GM21390 (cell line): ENCODE results near the gene STT3B.
A peak's percentile ranks its signal among the peaks of the same experiment; 100 is the strongest.

Experiments used
- ATAC-seq: cut with Tn5 transposase; IDR thresholded peaks from one replicate; pipeline ENCODE4 v1.9.1; 2021; ENCODE audit not compliant: unreplicated experiment

Gene STT3B

DNA sequence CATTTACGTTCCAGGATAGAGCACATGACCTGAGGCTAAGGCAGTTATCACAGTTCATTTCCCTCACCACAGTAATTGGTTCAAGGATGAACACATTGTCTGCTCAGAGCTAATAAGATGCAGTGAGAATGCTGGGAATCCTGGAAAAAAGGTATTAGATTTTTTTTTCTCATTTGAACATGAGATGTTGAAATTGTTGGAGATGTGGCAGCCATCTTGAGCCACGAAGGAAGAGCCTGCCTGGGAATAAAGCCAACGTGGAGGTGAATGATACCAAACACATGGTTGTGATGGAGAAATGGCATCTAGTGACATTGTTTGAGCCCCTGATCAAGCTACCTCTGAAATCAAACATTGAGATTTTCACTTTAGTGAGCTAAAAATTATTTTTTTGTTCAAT lies 16.0 kb upstream of the STT3B start:
- ATAC-seq: no peak

- ATAC-seq: no peak
These were observed 11.3 kb upstream of the STT3B start for GRCh38 chr3:31521468-31521867.

DNA sequence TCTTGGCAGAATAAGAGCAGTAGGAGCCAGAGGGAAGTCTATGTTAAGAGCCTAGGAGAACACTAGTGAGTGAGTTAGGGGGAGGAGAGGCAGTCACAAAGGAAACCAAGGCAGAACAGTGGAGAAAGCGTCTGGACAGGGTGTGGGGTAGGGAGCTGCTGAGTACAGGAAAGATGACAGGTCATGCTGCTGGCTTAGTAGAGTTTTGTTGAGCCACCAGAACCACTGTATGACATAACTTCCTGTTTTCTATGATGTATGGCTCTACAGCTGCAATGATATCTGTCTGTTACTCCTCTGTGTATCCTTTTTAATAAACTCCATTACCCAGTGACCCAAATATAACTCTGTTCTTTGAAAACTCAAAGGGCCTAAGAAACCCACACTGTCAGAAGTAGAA lies 10.6 kb upstream of the STT3B start:
- peak; percentile 64 for ATAC-seq

DNA sequence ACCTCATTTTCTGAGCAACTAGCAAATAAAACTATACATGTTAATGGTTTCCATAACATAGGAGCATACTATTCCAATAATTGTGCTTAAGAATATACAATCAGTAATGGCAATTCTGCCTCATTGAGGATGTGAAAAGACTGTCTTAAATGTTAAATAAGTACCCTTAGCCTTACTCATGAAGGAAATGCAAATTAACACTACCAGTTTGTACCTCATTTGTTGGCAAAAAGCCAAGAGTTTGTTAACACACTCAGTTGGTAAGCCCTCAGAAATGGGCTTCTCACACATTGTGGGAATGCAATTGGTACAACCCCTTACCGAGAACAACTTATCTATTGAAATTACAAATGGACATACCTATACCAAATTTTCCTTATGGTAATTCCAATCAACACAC lies 9.2 kb upstream of the STT3B start:
- no peak for ATAC-seq

- no peak for ATAC-seq
These were observed 7.2 kb upstream of the STT3B start for GRCh38 chr3:31525532-31525931.

- no peak for ATAC-seq
These were observed 3.3 kb upstream of the STT3B start for GRCh38 chr3:31529421-31529820.

- ATAC-seq: no peak
These were observed 2.4 kb upstream of the STT3B start for GRCh38 chr3:31530039-31530959.

DNA sequence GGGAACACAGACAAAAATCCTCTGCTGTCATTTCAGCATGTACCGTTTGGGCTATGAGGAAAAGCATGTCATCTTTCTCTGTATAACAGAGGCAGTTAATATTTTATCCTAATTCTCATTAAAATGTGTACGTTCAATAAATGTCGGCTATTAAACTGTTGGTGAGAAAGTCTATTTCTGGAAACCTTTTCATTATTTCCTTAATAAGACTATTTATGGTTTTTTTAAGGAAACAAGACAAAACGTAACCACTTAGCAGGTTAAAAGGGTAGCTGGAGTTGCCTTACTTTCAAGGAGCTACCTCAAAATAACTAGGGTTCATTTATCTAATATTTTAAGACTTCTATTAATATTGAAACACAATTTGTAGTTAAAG lies 1.8 kb upstream of the STT3B start:
- ATAC-seq: no peak

DNA sequence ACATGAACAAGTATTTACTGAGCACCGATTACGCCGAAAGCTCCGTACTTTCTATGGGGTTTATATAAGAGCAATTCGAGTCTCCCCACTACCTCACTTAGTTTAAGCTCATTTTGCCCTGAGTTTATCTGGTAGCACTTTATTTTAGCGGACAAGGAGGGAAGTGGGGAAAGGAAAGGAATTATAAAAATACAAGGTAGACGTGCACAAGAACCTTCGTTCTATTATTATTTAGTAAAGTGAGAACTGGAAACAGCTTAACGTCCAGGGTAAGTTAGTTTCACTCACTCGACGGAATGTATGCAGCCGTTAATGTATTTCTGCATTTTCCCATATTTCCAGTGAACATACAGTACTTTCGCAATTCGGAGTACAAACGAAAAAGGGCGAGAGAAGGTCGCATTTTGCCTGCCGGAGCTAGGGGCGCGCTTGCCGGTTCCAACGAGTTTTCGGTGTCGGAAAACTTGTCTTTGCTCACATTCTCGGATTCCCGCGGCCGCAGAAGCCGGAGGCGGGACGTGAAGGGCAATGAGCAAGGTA lies 1.2 kb upstream of the STT3B start:
- ATAC-seq: no peak

DNA sequence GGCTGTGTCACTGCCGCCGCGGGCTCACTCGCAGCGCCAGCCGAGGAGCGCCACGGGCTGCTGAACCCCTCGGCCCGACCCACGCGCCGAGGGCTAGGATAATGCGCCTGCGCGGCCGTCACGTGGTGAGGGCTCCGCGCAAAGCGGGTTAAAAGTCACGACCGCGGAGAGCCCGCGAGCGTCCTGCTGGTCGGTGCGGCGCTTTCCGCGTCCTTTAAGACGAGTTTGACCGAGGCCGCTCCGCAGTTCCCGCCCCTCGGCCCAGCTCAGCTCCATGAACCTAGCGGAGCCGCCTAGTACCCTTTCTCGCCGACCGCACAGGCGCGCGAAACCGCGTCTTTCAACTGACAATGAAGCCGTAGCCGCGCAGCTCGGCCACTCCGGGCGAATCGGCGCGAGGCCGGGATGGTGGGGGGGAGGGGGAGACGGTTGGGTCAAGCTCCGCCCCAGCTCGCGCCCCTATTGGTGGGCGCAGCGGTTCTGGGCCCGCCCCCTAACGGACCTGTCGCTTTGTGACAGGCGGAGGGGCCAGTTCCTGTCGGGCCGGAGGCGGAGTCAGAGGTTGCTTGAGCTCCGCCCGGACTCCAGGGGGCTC lies 636 bp upstream of the STT3B start:
- peak; percentile 80 for ATAC-seq

DNA sequence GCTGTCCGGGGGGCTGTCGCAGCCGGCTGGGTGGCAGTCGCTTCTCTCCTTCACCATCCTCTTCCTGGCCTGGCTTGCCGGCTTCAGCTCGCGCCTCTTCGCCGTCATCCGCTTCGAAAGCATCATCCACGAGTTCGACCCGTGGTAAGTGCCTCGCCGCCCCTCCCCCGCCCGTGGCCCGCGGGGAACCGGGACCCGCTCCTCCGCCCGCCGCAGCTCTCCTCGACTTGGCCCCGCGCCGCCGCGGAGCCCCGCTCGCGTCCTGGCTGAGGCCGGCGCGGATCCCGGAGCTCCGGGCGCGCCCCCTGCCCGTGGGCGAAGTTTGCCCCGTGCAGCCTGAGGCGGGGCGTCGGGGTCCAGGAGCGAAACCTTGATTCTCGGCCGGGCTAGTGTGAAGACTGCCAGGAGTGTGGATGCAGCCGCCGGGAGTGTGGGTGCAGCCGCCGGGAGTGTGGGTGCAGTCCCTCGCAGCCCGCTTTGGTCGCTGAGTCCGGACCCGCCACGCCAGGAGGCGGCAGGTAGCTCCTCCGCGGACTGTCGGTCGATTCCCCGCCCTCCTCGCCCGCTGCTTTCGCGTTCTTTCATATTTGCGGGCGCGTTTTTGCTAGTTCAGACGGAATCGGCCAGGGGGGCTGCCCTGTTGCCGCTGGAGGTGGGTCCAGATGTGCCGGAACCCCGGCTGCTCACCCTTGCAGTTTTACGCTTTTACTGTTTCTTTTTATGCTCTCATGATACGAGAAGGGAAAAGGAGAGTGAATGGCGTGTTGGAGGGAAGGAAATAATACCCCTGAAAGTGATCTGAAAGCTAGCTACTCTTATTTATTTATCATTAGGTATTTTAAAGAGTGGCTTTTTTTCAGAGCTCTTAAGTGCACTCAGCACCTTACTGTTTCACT lies 692 bp downstream of the STT3B start:
- ATAC-seq: peak; percentile 3

DNA sequence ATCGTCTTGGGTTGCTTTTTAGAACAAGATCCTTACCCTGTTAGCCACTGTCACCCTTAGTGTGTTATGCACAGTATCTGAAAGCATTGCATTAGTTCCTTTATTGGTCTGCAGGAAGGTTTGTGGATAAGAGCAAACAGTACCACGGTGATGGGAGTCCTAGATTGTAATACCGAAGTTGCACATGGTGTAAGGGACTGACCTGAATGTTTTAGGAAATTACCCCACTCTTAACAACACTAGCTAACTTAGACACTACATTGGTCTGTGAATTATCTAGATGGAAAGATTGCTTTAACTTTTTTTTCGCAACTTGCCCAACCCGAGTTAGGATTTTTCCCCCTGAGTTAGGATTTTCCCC lies 1.3 kb downstream of the STT3B start:
- no peak for ATAC-seq

GRCh38 chr3:31536497-31536896 lies 3.8 kb downstream of the STT3B start:
- no peak for ATAC-seq

DNA sequence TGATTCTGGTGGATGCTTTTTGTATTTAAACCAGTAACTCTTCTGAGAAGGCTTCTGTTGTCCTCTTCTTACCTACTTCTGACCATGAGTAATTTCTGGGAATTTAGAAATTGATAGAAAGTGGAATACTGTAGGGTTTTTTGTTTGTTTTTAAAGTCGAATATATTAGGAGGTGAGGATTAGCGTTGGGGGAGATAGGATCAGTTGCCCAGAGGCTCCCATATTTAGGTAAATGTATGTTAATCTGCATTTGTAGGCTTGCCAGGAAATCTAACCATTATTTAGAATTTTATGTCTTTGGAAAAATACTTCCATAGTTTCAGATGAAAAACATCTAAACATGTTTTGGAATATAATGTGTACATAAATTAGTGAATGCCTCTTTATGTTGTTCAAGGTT lies 6.1 kb downstream of the STT3B start:
- ATAC-seq: no peak

DNA sequence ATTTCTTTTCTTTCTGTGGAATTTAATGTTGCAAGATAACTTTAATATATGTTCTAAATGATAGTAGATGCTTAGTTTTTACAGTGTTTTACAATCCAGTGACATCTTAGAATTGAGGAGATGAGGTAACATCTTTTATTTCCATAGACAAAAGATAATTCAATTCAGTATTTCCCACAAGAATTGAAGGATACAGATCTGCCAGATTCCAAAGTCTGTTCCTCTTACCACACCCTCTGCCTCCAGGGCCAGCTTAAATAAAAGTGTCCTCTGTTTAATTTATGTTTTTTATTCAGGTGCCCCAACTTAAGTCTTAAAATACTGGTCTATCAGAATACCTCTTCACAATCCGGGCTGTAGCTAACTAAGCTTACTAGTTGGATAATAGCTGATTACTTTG lies 6.5 kb downstream of the STT3B start:
- ATAC-seq: no peak

GRCh38 chr3:31541089-31541488 lies 8.4 kb downstream of the STT3B start:
- no peak for ATAC-seq

DNA sequence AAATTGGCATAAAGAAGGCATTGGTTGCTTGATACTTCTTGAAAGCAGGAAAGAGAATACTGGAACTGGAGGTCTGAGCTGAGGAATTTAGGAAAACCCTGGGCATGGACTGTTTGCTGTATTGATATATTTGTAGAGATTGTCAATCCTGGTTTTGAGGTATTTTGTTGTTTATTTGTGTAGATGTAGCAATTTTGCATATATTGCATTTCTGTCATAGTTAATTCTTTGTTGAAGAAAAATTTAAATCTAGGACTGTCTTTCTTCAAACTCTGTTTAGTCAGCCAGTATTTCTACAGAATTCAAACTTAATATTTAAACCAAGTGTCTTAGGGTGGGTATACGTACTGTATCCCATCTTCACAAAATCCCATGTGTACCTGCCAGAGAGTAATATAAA lies 9.5 kb downstream of the STT3B start:
- ATAC-seq: no peak

GRCh38 chr3:31543375-31543774 lies 10.7 kb downstream of the STT3B start:
- ATAC-seq: no peak

DNA sequence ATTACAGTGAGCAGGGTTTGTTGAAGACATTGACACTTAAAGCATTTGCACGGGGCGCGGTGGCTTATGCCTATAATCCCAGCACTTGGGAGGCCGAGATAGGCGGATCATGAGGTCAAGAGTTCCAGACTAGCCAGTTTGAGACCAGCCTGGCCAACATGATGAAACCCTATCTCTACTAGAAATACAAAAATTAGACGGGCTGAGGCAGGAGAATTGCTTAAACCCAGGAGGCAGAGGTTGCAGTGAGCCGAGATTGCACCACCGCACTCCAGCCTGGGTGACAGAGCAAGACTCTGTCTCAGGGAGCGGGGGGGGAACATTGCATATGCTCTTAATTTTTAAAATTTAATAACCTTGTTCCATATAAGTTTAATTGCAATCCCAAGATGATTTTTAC lies 11.9 kb downstream of the STT3B start:
- ATAC-seq: no peak

- ATAC-seq: no peak
These were observed 13.4 kb downstream of the STT3B start for GRCh38 chr3:31546162-31546561.

DNA sequence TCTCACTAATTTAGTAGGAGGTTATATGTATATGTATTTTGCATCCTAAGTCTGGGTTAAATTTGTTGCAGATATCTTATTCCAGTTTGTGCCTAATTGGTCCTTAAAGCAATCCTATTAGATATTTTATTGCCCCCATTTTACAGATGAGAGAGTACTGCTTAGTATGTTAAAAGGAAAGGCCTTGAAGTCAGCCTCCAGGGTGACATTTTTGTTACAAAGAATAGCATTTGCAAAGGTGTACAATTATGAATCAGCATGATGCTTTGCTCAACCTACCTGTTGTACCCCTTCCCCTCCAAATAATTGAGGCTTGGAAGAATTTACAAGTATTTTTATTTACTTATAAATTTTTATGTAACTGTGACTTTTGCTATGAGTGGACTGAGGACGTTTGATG lies 14.0 kb downstream of the STT3B start:
- no peak for ATAC-seq
